ENCODE data around the gene SPAG16.

- TF ChIP-seq MAFF (IDR thresholded peaks at IDR 0.05; ENCODE audit: low read depth, low read length), result no peak
- no peak for TF ChIP-seq PRDM15 (CRISPR knock-in tag; IDR thresholded peaks at IDR 0.05)
Measured at GRCh38 chr2:214117054-214117453, 832.8 kb downstream of the SPAG16 start.
